NOMO-1 (cell line): ENCODE data around the gene CDKN2A.

Source experiments
- DNase-seq, 2 experiments: peaks; one replicate each; lab custom pipeline; 2025; ENCODE audit not compliant: unreplicated experiment in 2 of 2; lab: John Stamatoyannopoulos, UW

CDKN2A gene

DNA sequence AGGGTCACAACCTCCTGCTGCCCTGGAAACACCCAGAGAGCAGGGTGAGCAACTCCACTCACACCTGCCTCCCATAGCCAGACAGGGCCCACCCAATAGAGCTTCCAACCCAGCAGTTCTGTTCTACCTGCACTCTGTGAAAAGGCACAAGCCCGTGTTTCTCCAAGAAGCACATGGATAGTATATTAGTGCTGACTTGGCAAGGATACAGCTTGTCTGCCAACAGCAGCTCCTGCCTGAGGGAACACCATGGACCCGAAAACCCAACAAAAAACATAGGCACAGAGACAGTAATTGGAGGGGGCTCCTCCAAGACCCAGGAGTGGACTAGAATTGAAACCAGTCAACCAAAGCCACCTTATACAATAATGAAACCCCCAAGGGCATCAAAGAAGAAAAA is 48.6 kb downstream of the CDKN2A start:
- no peak for DNase-seq

DNA sequence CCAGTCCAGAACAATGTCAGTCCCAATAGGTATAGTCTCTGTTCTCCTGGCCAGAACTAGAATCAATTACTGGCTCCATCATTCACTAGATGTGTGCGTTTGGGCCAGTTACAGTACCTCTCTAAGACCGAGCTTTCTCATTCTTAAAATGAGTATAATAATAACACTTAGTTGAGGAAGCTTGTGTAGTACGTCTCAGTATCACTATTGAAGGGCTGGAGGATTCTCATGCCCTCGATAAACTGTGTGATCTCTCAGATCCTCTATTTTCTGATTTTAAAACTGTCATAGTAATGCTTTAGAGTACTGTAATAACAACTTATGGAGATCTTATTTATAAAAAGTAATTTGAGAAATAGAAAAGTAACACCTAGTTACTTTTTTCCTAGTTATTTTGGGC is 50.7 kb downstream of the CDKN2A start:
- DNase-seq = no peak

- DNase-seq = no peak
Measured at GRCh38 chr9:21941337-21941995, 52.7 kb downstream of the CDKN2A start.

DNA sequence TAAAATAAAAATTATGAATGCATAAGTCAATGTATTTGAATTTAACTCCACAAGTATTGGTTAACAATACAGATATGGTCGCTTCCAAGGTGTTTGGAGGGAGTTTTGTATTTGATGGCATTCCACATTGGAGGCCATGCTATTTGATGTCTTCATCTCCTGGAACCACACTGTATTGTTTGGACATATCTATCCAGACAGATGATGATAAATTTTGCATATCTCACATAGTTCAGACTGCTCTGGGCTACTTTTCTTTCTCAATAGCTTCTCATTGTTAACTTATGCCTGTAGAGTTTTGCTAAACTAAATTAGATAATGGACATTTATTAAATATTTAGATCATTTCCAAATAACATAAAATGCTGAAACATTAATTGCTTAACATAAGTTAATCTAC is 58.0 kb downstream of the CDKN2A start:
- no peak for DNase-seq

- no peak for DNase-seq
Measured at GRCh38 chr9:21935631-21936030, 58.6 kb downstream of the CDKN2A start.

DNA sequence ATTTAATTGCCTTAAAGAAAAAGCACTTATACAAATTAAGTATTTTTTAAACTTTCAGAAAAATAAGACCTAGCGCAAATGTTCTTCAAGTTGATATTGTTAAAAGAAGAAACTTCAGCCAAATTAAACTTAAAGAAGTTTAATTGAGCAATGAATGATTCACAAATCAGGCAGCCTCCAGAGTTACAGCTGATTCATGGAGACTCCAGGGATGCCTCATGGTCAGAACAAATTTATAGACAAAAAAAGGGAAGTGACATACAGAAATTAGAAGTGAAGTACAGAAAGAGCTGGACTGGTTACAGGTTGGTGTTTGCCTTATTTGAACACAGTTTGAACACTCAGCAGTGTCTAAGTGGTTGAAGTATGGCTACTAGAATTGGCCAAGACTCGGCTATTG is 60.3 kb downstream of the CDKN2A start:
- DNase-seq = no peak

DNA sequence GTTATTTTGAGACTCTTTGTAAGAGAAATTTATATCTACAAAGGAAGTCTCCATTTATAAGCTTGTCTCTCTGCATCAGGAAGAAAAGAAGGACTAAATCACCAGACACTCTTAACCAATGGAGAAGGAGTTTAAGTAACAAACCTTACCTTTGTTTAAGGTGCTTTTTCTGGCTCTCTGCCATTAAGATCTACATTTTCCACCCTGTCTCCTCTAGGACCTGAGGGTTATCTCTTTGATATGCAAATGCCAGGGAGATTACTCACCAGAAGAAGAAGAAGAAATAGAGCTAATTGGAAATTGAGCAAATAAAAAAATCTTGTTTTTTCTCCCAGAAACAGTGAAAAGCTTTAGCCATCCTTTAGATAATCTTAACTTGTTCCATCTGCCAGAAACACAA is 60.9 kb downstream of the CDKN2A start:
- DNase-seq = no peak

DNA sequence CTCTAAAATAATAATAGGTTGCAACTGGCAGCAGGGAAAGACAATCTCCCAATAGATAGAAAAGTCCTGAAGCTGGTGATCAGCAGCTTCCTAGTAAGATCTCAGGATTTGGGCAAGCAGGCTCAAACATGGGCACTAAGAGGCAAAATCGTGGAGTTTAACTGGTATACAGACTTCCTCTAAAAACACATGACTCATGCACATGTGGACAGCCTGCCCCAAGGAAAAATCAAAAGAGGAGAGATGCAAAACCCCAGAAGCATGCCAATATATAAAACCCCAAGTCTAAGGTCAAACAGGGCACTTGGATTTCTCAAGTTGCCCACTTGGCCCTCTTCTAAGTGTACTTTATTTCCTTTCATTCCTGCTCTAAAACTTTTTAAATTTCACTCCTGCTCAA is 62.8 kb downstream of the CDKN2A start:
- DNase-seq = no peak

DNA sequence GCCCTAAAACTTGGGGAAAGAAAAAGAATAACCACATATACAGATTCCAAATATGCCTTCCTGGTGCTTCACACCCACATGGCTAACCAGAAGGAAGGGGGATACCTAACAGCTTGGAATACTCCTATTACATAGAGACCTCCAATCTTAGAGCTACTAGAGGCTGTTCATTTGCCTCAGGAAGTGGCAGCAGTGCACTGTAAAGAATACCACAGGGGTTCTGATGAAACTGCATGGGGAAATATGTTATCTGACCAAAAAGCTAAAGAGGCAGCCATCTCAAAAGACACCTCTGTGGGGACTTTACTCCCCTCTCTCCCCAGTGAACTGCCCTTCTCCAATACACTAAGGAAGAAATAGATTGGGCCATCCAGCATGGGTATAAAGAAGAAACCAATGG is 66.4 kb downstream of the CDKN2A start:
- DNase-seq = no peak

GRCh38 chr9:21923694-21924093 is 70.5 kb downstream of the CDKN2A start:
- no peak for DNase-seq

- no peak for DNase-seq
Measured at GRCh38 chr9:21919377-21920362, 74.5 kb downstream of the CDKN2A start.
